BLaER1 (cell line): ENCODE measurements around the gene CDC42EP4.

Experiments
- H3K27ac ChIP-seq: shearing (Covaris generic); formaldehyde crosslinking; 2 replicates; pipeline ENCODE4 v1.8.1; 2022
- H3K27me3 ChIP-seq: shearing (Covaris generic); formaldehyde crosslinking; 2 replicates; pipeline ENCODE4 v1.8.1; 2022
- H3K36me3 ChIP-seq: shearing (Covaris generic); formaldehyde crosslinking; 2 replicates; pipeline ENCODE4 v1.8.1; 2022
- H3K4me1 ChIP-seq: shearing (Covaris generic); formaldehyde crosslinking; 2 replicates; pipeline ENCODE4 v1.8.1; 2022
- H3K4me2 ChIP-seq: shearing (Covaris generic); formaldehyde crosslinking; 2 replicates; pipeline ENCODE4 v1.8.1; 2022
- H3K4me3 ChIP-seq: shearing (Covaris generic); formaldehyde crosslinking; 2 replicates; pipeline ENCODE4 v1.8.1; 2022
- H3K9ac ChIP-seq: shearing (Covaris generic); formaldehyde crosslinking; 2 replicates; pipeline ENCODE4 v1.8.1; 2022
- H3K9me3 ChIP-seq: shearing (Covaris generic); formaldehyde crosslinking; 2 replicates; pipeline ENCODE4 v1.8.1; 2022
- H4K20me1 ChIP-seq: shearing (Covaris generic); formaldehyde crosslinking; 2 replicates; pipeline ENCODE4 v1.8.1; 2022
- Cebpa-rat ChIP-seq: shearing (Covaris generic); IDR thresholded peaks from 2 replicates; pipeline ENCODE4 v1.8.1; 2022

The CDC42EP4 gene

DNA sequence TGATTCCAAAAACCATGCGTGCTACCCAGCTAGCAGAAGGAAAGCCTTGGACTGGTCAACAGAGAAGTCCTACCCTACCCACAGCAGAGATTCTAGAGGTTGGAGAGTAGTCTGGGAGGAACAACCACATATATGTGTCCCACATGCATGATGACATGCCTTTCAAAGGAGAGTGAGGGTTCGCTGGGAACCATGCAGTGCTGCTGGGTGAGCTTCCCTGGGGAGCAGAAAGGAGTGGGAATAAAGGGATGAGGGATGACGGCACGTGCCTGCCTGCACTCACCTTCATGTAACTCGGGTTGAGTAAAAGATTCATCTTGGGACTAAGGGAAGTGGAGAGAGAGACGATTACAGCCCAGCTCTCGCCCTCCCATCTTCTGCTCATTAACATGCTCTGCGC is 59.9 kb downstream of the CDC42EP4 start:
- no peak for TF ChIP-seq Cebpa-rat
- Histone ChIP-seq H3K27ac (no peak overlapping the region), H3K27me3 (no peaks in the 10 kb centered on the region)

DNA sequence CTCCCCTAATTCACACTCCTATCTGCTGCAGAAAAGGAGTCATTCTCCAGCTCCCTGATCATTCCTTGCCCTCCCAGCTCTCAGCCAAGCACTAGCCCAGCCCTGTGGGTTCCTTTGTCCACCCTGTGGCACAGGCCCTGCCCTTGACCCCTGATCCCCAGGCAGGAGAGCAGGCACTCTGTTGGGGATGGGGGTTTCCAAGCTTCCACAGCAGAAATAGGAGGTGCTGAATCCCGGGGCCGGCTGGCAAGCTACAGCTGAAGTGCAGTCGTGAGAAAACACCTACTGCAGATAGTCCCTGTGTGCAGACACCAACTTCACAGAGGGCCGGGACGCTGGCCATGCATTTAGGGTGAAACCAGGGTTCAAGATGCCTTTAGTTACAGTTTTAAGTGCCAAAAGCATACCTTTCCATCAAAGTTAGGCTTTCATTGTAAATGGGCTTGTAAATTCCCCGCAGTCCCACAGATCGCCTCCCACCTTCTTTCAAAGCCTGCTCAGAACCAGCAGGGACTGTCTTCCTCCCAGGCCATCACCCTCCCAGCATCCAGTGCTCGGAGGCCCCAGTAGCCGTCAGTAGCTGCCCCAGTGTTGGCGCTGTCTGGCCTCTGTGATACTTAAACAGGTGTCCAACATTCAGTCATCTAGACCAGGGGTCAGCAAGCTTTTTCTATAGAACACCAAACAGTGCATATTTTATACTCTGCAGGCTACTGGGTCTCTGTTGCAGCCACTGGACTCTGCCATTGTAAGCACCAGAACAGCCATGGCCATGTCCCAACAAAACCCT is 60.8 kb downstream of the CDC42EP4 start:
- no peaks in the 10 kb centered on the region for H3K4me1 ChIP-seq
- H3K9ac ChIP-seq = no peak overlapping the region
- H3K4me3 ChIP-seq = no peak overlapping the region
- no peak for TF ChIP-seq Cebpa-rat
- no peaks in the 10 kb centered on the region for H3K27me3 ChIP-seq
- no peaks in the 10 kb centered on the region for H3K9me3 ChIP-seq
- H3K27ac ChIP-seq = no peak overlapping the region
- H3K36me3 ChIP-seq = peaks cover 33% of the 10 kb centered on the region
- no peak overlapping the region for H3K4me2 ChIP-seq
- H4K20me1 ChIP-seq = no peaks in the 10 kb centered on the region

More for the DNA sequence above, 59.9 kb downstream of the CDC42EP4 start:
- no peak overlapping the region for H3K9ac ChIP-seq
- H3K4me1 ChIP-seq = no peaks in the 10 kb centered on the region
- no peaks in the 10 kb centered on the region for H4K20me1 ChIP-seq
- H3K36me3 ChIP-seq = peaks cover 25% of the 10 kb centered on the region
- H3K4me3 ChIP-seq = no peak overlapping the region
- no peak overlapping the region for H3K4me2 ChIP-seq
- H3K9me3 ChIP-seq = no peaks in the 10 kb centered on the region

DNA sequence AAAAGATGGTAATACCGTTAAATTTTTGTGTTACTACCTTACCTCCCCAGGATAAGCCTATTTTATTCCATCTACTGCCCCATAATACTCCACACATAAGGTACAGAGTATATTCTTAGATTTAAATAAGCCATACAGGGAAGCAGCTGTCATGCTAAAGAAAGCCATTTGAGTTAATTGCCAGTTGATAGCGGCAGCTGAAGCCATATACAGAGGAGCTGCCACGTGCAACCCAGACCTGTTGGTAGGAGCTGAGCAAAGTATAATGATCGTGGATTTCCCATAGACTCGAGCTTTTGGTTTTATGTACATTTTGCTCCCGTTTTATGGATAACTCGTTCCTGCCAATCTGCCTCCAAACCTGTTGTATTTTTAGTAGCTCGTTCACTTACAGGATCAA is 62.1 kb downstream of the CDC42EP4 start:
- H3K9ac ChIP-seq = no peak overlapping the region
- H3K4me3 ChIP-seq = no peak overlapping the region
- H3K27me3 ChIP-seq = no peaks in the 10 kb centered on the region
- no peaks in the 10 kb centered on the region for H3K4me1 ChIP-seq
- no peak for TF ChIP-seq Cebpa-rat
- no peak overlapping the region for H3K27ac ChIP-seq
- no peaks in the 10 kb centered on the region for H3K9me3 ChIP-seq
- H3K4me2 ChIP-seq = no peak overlapping the region
- peaks cover 47% of the 10 kb centered on the region for H3K36me3 ChIP-seq
- no peaks in the 10 kb centered on the region for H4K20me1 ChIP-seq

DNA sequence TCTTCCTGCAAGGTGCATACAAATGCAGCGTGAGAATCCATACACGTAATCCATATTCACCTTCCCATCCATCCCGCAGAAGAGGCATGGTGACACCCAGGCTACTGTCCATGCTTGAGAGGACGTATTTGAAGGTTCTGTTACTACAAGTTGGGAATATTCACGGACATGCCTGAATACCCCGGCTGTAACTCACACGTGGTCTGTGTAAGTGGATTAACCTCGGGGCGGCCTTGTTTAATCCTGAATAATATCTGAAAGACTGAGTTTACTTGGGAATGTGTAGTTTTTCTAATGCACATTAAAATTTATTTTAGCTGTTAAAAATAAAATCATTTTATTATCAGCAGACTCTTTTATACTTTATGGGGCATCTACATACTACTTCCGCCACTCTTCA is 63.3 kb downstream of the CDC42EP4 start:
- H3K9me3 ChIP-seq = no peaks in the 10 kb centered on the region
- TF ChIP-seq Cebpa-rat = no peak
- peaks cover 59% of the 10 kb centered on the region for H3K36me3 ChIP-seq
- no peak overlapping the region for H3K4me2 ChIP-seq
- H3K27me3 ChIP-seq = no peaks in the 10 kb centered on the region
- no peaks in the 10 kb centered on the region for H4K20me1 ChIP-seq
- no peak overlapping the region for H3K9ac ChIP-seq
- H3K4me1 ChIP-seq = no peaks in the 10 kb centered on the region
- no peak overlapping the region for H3K4me3 ChIP-seq
- H3K27ac ChIP-seq = no peak overlapping the region

DNA sequence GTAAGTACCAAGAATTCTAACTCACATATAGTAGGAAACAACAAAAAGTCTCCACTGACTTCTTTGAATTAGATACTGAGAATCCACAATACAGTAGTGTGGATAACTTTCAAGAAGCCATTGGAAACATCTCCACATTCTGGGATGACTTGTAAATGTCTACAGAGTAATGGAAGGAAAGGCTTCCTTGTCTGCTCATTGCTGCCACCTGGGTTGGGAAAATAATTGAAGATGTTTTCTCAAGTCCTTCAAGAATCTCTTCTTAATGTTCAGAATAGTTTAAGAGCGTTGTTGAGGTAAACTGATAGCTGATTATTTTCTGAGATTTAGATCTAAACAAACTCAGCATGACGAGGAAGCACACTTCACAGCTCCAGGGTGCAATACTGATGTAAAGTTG is 64.1 kb downstream of the CDC42EP4 start:
- no peak overlapping the region for H3K27ac ChIP-seq
- H3K9me3 ChIP-seq = no peaks in the 10 kb centered on the region
- no peak overlapping the region for H3K4me3 ChIP-seq
- no peak overlapping the region for H3K9ac ChIP-seq
- H3K36me3 ChIP-seq = peaks cover 67% of the 10 kb centered on the region
- H3K4me1 ChIP-seq = no peaks in the 10 kb centered on the region
- no peak for TF ChIP-seq Cebpa-rat
- H3K4me2 ChIP-seq = no peak overlapping the region
- no peaks in the 10 kb centered on the region for H4K20me1 ChIP-seq
- no peaks in the 10 kb centered on the region for H3K27me3 ChIP-seq

DNA sequence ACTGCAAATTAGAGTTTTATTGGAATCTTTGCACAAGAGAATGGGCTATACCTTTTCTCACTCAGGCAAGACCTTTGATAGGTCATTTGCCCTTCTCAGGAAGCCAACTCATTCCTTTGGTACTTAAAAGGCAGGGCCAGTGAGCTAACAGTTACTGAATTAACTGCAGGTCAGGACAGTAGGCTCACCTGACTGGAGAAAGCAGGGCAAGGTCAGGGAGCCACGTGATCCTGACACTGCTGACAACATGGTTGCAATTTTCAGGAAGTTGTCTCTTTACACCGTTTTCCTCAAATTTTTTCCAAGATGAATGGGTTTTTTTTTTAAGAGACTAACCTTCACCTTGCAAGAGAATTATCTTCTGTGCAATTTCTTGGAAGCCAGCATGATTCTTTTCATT is 71.2 kb downstream of the CDC42EP4 start:
- no peak overlapping the region for H3K9ac ChIP-seq
- H3K36me3 ChIP-seq = peaks cover 99% of the 10 kb centered on the region
- H4K20me1 ChIP-seq = peaks cover 38% of the 10 kb centered on the region
- H3K27me3 ChIP-seq = no peaks in the 10 kb centered on the region
- peaks cover 31% of the 10 kb centered on the region for H3K4me1 ChIP-seq
- TF ChIP-seq Cebpa-rat = no peak
- H3K4me3 ChIP-seq = no peak overlapping the region
- no peak overlapping the region for H3K27ac ChIP-seq
- H3K4me2 ChIP-seq = no peak overlapping the region
- no peaks in the 10 kb centered on the region for H3K9me3 ChIP-seq

DNA sequence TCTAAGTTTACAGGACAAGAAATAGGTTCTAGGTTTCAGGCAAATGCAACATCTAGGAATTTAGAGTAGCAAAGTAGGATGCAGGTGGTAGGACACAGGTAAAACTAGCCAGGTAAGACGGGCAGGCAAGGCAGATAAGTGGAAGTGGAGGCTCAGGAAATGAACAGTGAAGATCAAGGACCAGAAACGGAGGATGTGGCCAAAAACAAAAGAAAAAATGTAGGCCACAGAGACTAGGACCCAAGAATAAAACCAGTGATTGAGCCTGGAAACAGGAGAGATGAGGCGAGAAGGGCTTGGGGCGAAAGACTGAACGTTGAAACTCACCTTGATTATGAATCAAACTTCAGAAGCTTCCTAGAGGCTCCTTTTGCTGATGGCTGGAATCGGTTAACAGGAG is 74.1 kb downstream of the CDC42EP4 start:
- Histone ChIP-seq H3K4me1 (peaks cover 42% of the 10 kb centered on the region), H3K9me3 (no peaks in the 10 kb centered on the region), H3K4me3 (no peak overlapping the region), H4K20me1 (peaks cover 38% of the 10 kb centered on the region), H3K4me2 (peak overlapping the region; percentile 55), H3K9ac (no peak overlapping the region; the same call in 1 of the 2 replicates), H3K27ac (no peak overlapping the region), H3K36me3 (peaks cover 84% of the 10 kb centered on the region), H3K27me3 (no peaks in the 10 kb centered on the region)
- TF ChIP-seq Cebpa-rat = no peak

DNA sequence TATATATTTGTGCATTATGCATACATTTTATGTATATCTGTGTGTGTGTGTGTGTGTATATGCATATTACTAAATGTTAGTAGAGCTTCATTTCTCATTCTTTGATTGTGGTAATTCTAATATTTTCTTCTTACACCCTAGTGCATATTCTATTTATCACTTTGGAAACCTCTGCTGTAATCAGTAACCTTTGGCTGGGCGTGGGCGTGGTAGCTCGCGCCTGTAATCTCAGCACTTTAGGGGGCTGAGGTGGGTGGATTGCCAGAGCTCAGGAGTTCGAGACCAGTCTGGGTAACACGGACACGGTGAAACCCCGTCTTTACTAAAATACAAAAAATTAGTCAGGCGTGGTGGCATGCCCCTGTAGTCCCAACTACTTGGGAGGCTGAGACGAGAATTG is 77.1 kb downstream of the CDC42EP4 start:
- no peak overlapping the region for H3K4me3 ChIP-seq
- no peak overlapping the region for H3K9ac ChIP-seq
- H4K20me1 ChIP-seq = peaks cover 43% of the 10 kb centered on the region
- H3K4me2 ChIP-seq = no peak overlapping the region; the same call in 1 of the 2 replicates
- H3K9me3 ChIP-seq = no peaks in the 10 kb centered on the region
- H3K27me3 ChIP-seq = no peaks in the 10 kb centered on the region
- peaks cover 54% of the 10 kb centered on the region for H3K36me3 ChIP-seq
- H3K4me1 ChIP-seq = peaks cover 59% of the 10 kb centered on the region
- TF ChIP-seq Cebpa-rat = no peak
- H3K27ac ChIP-seq = no peak overlapping the region
